GM21723 (cell line): ENCODE data around the gene DUSP6.

Source experiments
- ATAC-seq: cut with Tn5 transposase; IDR thresholded peaks from one replicate; pipeline ENCODE4 v1.9.1; 2021; ENCODE audit warnings: mild to moderate bottlenecking, moderate library complexity; ENCODE audit not compliant: unreplicated experiment

DUSP6 gene

DNA sequence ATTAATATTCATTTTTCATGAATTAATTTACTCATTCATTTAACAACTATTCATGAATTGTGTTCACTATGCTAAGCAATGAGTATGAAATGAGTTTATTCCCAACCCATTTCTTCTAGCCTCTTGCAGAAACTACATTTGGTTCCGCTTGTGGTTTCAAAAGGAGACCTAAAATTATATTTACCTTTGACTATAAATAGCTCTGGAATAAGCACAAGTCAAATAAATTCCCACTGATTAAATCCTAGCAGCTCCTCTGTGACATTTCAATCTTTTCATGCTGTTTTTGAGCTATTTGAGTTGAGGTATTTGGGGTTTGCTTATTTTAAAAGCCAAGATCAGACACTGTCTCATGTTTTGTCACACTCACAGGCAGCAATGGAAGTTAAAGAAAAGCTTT lies 46.9 kb downstream of the DUSP6 start:
- ATAC-seq = no peak

DNA sequence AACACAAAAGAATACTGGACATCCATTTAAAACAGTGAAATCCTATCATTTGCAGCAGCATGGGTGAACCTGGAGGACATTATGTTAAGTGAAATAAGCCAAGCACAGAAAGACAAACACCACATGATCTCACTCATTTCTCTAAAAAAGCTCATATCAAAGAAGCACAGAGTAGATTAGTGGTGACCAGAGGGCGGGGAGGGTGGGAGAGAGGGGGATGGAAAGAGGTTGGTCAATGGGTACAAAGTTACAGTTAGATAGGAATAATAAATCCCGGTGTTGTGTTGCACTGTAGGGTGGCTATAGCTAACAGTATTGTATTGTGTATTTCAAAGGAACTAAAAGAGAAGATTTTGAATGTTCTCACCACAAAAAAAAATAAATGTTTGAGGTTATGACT lies 52.4 kb downstream of the DUSP6 start:
- ATAC-seq = no peak

DNA sequence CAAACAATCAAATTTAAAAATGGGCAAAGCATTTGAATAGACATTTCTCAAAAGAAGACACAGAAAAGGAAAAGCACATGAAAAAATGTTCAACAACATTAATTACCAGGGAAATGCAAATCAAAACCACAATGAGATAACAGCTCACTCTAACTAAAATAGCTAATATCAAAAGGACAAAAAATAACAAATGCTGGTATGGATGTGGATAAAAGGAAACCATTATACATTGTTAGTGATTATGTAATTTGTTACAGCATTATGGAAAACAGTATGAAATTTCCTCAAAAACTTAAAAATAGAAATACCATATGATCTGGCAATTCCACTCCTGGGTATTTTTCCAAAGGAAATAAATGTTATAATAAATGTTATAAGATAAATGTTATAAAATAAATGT lies 52.9 kb downstream of the DUSP6 start:
- ATAC-seq = no peak
